H9 (cell line): ENCODE results near the gene KRTAP12-2. TPM values are rescaled to one million over a fixed set of nuclear protein-coding genes. Genes with fewer than 3 reads are reported as not detected.

Experiments
- DNase-seq: peaks from one replicate; pipeline ENCODE4 v3.0.0-alpha.2; 2017
- H2AFZ ChIP-seq: one replicate; pipeline ENCODE4 v1.6.1; 2013; ENCODE audit warnings: mild to moderate bottlenecking, low read length, control low read depth, moderate library complexity
- H2AK5ac ChIP-seq: 2 replicates; pipeline ENCODE4 v1.6.1; 2013; ENCODE audit warnings: low read length, control low read depth, mixed read lengths; ENCODE audit not compliant: insufficient read length
- H2BK120ac ChIP-seq: one replicate; pipeline ENCODE4 v1.6.1; 2013; ENCODE audit warnings: low read depth, mild to moderate bottlenecking, low read length, control low read depth, inconsistent platforms; ENCODE audit not compliant: poor library complexity, severe bottlenecking
- H2BK12ac ChIP-seq: 2 replicates; pipeline ENCODE4 v1.6.1; 2013; ENCODE audit warnings: low read length, control low read depth, mixed read lengths, low read depth; ENCODE audit not compliant: insufficient read length
- H2BK15ac ChIP-seq: 2 replicates; pipeline ENCODE4 v1.6.1; 2013; ENCODE audit warnings: low read depth, low read length, control low read depth
- H2BK20ac ChIP-seq: one replicate; pipeline ENCODE4 v1.6.1; 2013; ENCODE audit warnings: low read depth, mild to moderate bottlenecking, low read length, control low read depth, inconsistent platforms; ENCODE audit not compliant: poor library complexity, severe bottlenecking
- H2BK5ac ChIP-seq: 2 replicates; pipeline ENCODE4 v1.6.1; 2013; ENCODE audit warnings: low read length, control low read depth, mixed read lengths; ENCODE audit not compliant: insufficient read length
- H3K14ac ChIP-seq: 2 replicates; pipeline ENCODE4 v1.6.1; 2013; ENCODE audit warnings: low read length, control low read depth; ENCODE audit not compliant: insufficient read depth
- H3K18ac ChIP-seq: 2 replicates; pipeline ENCODE4 v1.6.1; 2013; ENCODE audit warnings: low read depth, mild to moderate bottlenecking, mixed read lengths, low read length, control low read depth; ENCODE audit not compliant: insufficient read length
- H3K23ac ChIP-seq: 2 replicates; pipeline ENCODE4 v1.6.1; 2013; ENCODE audit warnings: low read length, control low read depth, mixed read lengths, low read depth; ENCODE audit not compliant: insufficient read length
- H3K23me2 ChIP-seq: 2 replicates; pipeline ENCODE4 v1.6.1; 2013; ENCODE audit warnings: low read depth, mild to moderate bottlenecking, mixed read lengths, low read length, control low read depth; ENCODE audit not compliant: insufficient read length, poor library complexity, severe bottlenecking
- H3K27ac ChIP-seq: 2 replicates; pipeline ENCODE4 v1.5.1; 2013; ENCODE audit warnings: low read length, control low read depth, mixed read lengths, low read depth; ENCODE audit not compliant: insufficient read length
- H3K27me3 ChIP-seq: 2 replicates; pipeline ENCODE4 v1.6.1; 2013; ENCODE audit warnings: low read length, control low read depth, inconsistent platforms; ENCODE audit not compliant: insufficient read depth
- H3K4ac ChIP-seq: 2 replicates; pipeline ENCODE4 v1.6.1; 2013; ENCODE audit warnings: low read depth, mild to moderate bottlenecking, control low read depth, inconsistent platforms, low read length, moderate library complexity
- H3K4me1 ChIP-seq: 2 replicates; pipeline ENCODE4 v1.6.1; 2013; ENCODE audit warnings: low read length, control low read depth, inconsistent platforms; ENCODE audit not compliant: insufficient read depth
- H3K4me2 ChIP-seq: 2 replicates; pipeline ENCODE4 v1.6.1; 2013; ENCODE audit warnings: low read length, control low read depth, mixed read lengths; ENCODE audit not compliant: insufficient read length, insufficient read depth
- H3K56ac ChIP-seq: 2 replicates; pipeline ENCODE4 v1.6.1; 2013; ENCODE audit warnings: low read depth, mild to moderate bottlenecking, mixed read lengths, low read length, control low read depth; ENCODE audit not compliant: insufficient read length
- H3K79me1 ChIP-seq: 2 replicates; pipeline ENCODE4 v1.6.1; 2013; ENCODE audit warnings: low read depth, mild to moderate bottlenecking, moderate library complexity, low read length, control low read depth, inconsistent platforms; ENCODE audit not compliant: insufficient read depth, poor library complexity, severe bottlenecking
- H3K79me2 ChIP-seq: 2 replicates; pipeline ENCODE4 v1.6.1; 2013; ENCODE audit warnings: low read length, control low read depth, inconsistent platforms; ENCODE audit not compliant: insufficient read depth
- H3K9ac ChIP-seq: 2 replicates; pipeline ENCODE4 v1.6.1; 2013; ENCODE audit warnings: low read length, control low read depth, mixed read lengths; ENCODE audit not compliant: insufficient read length; ENCODE audit errors: extremely low read depth
- H3K9me3 ChIP-seq: one replicate; pipeline ENCODE4 v1.6.1; 2013; ENCODE audit warnings: low read depth, low read length, inconsistent platforms; ENCODE audit not compliant: control insufficient read depth
- H3T11ph ChIP-seq: one replicate; pipeline ENCODE4 v1.6.1; 2013; ENCODE audit warnings: mild to moderate bottlenecking, low read length, control low read depth, inconsistent platforms
- H4K20me1 ChIP-seq: one replicate; pipeline ENCODE4 v1.6.1; 2013; ENCODE audit not compliant: control insufficient read depth, insufficient read length, insufficient read depth
- H4K5ac ChIP-seq: 2 replicates; pipeline ENCODE4 v1.6.1; 2013; ENCODE audit warnings: low read depth, mild to moderate bottlenecking, mixed read lengths, low read length, control low read depth; ENCODE audit not compliant: insufficient read length
- H4K8ac ChIP-seq: replicated peaks from 2 replicates; pipeline ENCODE4 v1.6.1; 2013; ENCODE audit warnings: low read length, control low read depth, mixed read lengths, low read depth; ENCODE audit not compliant: insufficient read length
- H4K91ac ChIP-seq: 2 replicates; pipeline ENCODE4 v1.6.1; 2013; ENCODE audit warnings: low read depth, mild to moderate bottlenecking, moderate library complexity, mixed read lengths, low read length, control low read depth; ENCODE audit not compliant: insufficient read length
- H3K27ac Mint-ChIP-seq, 3 experiments: 2 replicates in 2 of 3; 3 replicates in 1 of 3; pipeline ENCODE4 v1.8.0; 2020 to 2021; ENCODE audit warnings: mixed read lengths in 3 of 3, mild to moderate bottlenecking in 1 of 3, moderate library complexity in 1 of 3
- H3K27me3 Mint-ChIP-seq: 2 replicates; pipeline ENCODE4 v1.8.0; 2021; ENCODE audit warnings: low read depth, mild to moderate bottlenecking, moderate library complexity, mixed read lengths
- H3K36me3 Mint-ChIP-seq, 3 experiments: 2 replicates in 2 of 3; 3 replicates in 1 of 3; pipeline ENCODE4 v1.8.0; 2020 to 2021; ENCODE audit warnings: low read depth in 3 of 3, mixed read lengths in 3 of 3; ENCODE audit not compliant: insufficient read depth in 1 of 3
- H3K4me1 Mint-ChIP-seq, 2 experiments: 2 replicates each; pipeline ENCODE4 v1.8.0; 2020; ENCODE audit warnings: mixed read lengths in 2 of 2
- H3K4me3 Mint-ChIP-seq, 2 experiments: 2 replicates in 1 of 2; 3 replicates in 1 of 2; pipeline ENCODE4 v1.8.0; 2020 to 2021; ENCODE audit warnings: mild to moderate bottlenecking in 2 of 2, mixed read lengths in 2 of 2, moderate library complexity in 1 of 2
- H3K9me3 Mint-ChIP-seq, 2 experiments: 2 replicates in 1 of 2; 3 replicates in 1 of 2; pipeline ENCODE4 v1.8.0; 2020; ENCODE audit warnings: mild to moderate bottlenecking in 2 of 2, mixed read lengths in 2 of 2, moderate library complexity in 1 of 2
- WGBS: extraction: QIAGEN DNeasy Blood & Tissue Kit; methylation state at CpG from one replicate; pipeline ENCODE4 v1.1.7; 2013; ENCODE audit warnings: missing lambda C conversion rate, low lambda C conversion rate, mixed read lengths; ENCODE audit not compliant: insufficient read length; ENCODE audit errors: extremely low coverage; 5-methylcytosine and 5-hydroxymethylcytosine counted together
- total RNA-seq: library from RNA; stranded (reverse); gene quantifications from 2 replicates; pipeline ENCODE4 v1.2.1, GENCODE V29; 2021
- TF ChIP-seq, protein P1 (sequence below): fragments of 200-600 bp; sonication (generic); conservative IDR thresholded peaks from 3 replicates; pipeline ENCODE4 v1.8.0; 2021; ENCODE audit warnings: antibody characterized with exemption, mild to moderate bottlenecking

The KRTAP12-2 gene
- total RNA-seq, 1 experiment from 2014 or later, result not detected

DNA sequence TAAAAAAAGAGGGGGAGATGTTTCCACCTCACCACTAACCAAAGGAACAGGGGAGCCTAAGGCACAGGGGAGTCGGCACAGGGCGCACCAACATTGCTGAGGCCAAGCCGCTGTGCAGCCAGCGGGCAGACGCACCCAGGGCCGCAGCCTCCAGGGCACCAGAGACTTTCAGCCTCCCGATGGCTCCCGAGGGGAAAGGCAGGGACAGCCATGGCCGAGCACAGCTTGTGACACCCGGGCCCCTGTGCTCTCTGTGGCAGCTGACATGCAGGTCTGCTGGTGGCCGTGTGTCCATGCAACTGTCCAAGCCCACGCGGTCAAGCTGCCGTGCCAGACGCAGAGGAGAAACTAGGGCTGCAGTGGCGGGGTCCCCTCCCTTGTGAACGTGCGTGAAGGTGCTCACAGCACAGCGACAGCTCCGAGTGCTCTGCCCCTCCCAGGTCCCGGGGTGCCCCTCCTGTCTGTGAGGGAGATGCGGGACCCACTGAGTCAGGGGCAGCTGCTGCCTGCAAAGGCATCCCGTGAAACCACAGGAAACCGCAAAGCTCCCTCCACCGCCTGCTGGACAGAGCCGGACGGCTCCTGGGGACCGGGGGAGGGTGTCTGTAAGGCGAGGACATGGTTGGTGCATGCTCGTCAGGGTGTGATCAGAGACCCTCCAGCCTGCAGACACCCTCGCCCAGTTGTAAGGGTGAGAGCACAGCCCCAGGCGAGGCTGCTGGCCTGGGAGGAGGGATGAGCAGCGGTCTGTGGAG, 18.0 kb downstream of the KRTAP12-2 start:
- H3K4me3 Mint-ChIP-seq, result no peak overlapping the region
- Histone ChIP-seq H3K27me3 (no peaks in the 10 kb centered on the region), H3K79me1 (no peaks in the 10 kb centered on the region), H2BK5ac (no peak overlapping the region), H3K23ac (no peak overlapping the region), H2AK5ac (no peak overlapping the region), H2BK12ac (no peak overlapping the region), H3K23me2 (peaks cover 2% of the 10 kb centered on the region), H3K14ac (peak overlapping the region; percentile 10; the same call in 1 of the 2 replicates), H2BK120ac (no peak overlapping the region), H3T11ph (no peak overlapping the region), H3K9ac (no peak overlapping the region), H3K9me3 (no peaks in the 10 kb centered on the region), H3K4ac (no peak overlapping the region), H4K20me1 (no peaks in the 10 kb centered on the region), H3K18ac (no peak overlapping the region), H3K27ac (no peak overlapping the region), H3K4me1 (no peaks in the 10 kb centered on the region), H4K8ac (no peak overlapping the region), H2AFZ (no peak overlapping the region), H4K5ac (no peak overlapping the region), H4K91ac (no peak overlapping the region), H3K56ac (no peak overlapping the region), H3K4me2 (no peak overlapping the region), H2BK15ac (no peak overlapping the region), H2BK20ac (no peak overlapping the region), H3K79me2 (no peaks in the 10 kb centered on the region)
- peaks cover 14 to 16% of the 10 kb centered on the region in 2 experiments for H3K4me1 Mint-ChIP-seq
- no CpG with 5 or more reads among the region's 33 CpGs for WGBS
- peaks cover 13% of the 10 kb centered on the region for H3K27me3 Mint-ChIP-seq
- H3K36me3 Mint-ChIP-seq, result peaks cover 11 to 24% (median 19%) of the 10 kb centered on the region in 3 experiments
- peaks cover 22 to 28% of the 10 kb centered on the region in 2 experiments for H3K9me3 Mint-ChIP-seq
- H3K27ac Mint-ChIP-seq, result no peak overlapping the region
- TF ChIP-seq, protein P1, sequence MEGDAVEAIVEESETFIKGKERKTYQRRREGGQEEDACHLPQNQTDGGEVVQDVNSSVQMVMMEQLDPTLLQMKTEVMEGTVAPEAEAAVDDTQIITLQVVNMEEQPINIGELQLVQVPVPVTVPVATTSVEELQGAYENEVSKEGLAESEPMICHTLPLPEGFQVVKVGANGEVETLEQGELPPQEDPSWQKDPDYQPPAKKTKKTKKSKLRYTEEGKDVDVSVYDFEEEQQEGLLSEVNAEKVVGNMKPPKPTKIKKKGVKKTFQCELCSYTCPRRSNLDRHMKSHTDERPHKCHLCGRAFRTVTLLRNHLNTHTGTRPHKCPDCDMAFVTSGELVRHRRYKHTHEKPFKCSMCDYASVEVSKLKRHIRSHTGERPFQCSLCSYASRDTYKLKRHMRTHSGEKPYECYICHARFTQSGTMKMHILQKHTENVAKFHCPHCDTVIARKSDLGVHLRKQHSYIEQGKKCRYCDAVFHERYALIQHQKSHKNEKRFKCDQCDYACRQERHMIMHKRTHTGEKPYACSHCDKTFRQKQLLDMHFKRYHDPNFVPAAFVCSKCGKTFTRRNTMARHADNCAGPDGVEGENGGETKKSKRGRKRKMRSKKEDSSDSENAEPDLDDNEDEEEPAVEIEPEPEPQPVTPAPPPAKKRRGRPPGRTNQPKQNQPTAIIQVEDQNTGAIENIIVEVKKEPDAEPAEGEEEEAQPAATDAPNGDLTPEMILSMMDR, result no peak
- DNase-seq, result no peak
